HT-29 (cell line): ENCODE measurements around the gene VPREB3. TPM values are rescaled to one million over a fixed set of nuclear protein-coding genes. Genes with fewer than 3 reads are reported as not detected.
A peak's percentile ranks its signal among the peaks of the same experiment; 100 is the strongest.

Source experiments
- DNase-seq: peaks from one replicate; pipeline ENCODE4 v3.0.0-alpha.2; 2015; ENCODE audit warnings: low spot score
- total RNA-seq: library from RNA; depleted of rRNA; stranded (reverse); fragments of >200 nt; shearing (Covaris generic); gene quantifications from 2 replicates; pipeline ENCODE4 v1.2.3, GENCODE V29; 2014

The VPREB3 gene
- total RNA-seq, 1 experiment from 2014 or later, result not detected

- no peak for DNase-seq
Observed at GRCh38 chr22:23764899-23765881, 11.0 kb upstream of the VPREB3 start.

- DNase-seq, result no peak
Observed at GRCh38 chr22:23763954-23764353, 9.7 kb upstream of the VPREB3 start.

- DNase-seq, result no peak
Observed at GRCh38 chr22:23763579-23763945, 9.3 kb upstream of the VPREB3 start.

GRCh38 chr22:23762842-23763578 lies 8.8 kb upstream of the VPREB3 start, which contains the start of gene C22orf15:
Gene C22orf15, plus strand, starts transcription at chr22:23762990. Its CDS starts 317 bp downstream, at chr22:23763307.
- DNase-seq, result no peak

GRCh38 chr22:23760056-23760455 lies 5.8 kb upstream of the VPREB3 start:
- no peak for DNase-seq

- no peak for DNase-seq
Observed at GRCh38 chr22:23759566-23759965, 5.3 kb upstream of the VPREB3 start.

- DNase-seq, result no peak
Observed at GRCh38 chr22:23756891-23757290, 2.7 kb upstream of the VPREB3 start.

GRCh38 chr22:23755711-23756110 lies 1.5 kb upstream of the VPREB3 start:
- DNase-seq, result no peak

GRCh38 chr22:23754980-23755636 lies 883 bp upstream of the VPREB3 start:
- DNase-seq, result no peak

- no peak for DNase-seq
Observed at GRCh38 chr22:23753385-23753784, 840 bp downstream of the VPREB3 start.

GRCh38 chr22:23752750-23753149 lies 1.5 kb downstream of the VPREB3 start:
- no peak for DNase-seq

- no peak for DNase-seq
Observed at GRCh38 chr22:23752090-23752691, 2.0 kb downstream of the VPREB3 start.

- no peak for DNase-seq
Observed at GRCh38 chr22:23751441-23751996, 2.7 kb downstream of the VPREB3 start.

- peak; percentile 83 for DNase-seq
Observed at GRCh38 chr22:23750714-23751440, 3.3 kb downstream of the VPREB3 start, which contains the start of gene ZNF70. Gene ZNF70, minus strand, starts transcription at chr22:23751112. Its CDS starts 5,972 bp downstream, at chr22:23745140.

GRCh38 chr22:23750367-23750713 lies 3.9 kb downstream of the VPREB3 start:
- DNase-seq, result no peak

- no peak for DNase-seq
Observed at GRCh38 chr22:23749841-23750301, 4.4 kb downstream of the VPREB3 start.

GRCh38 chr22:23745791-23746190 lies 8.4 kb downstream of the VPREB3 start:
- no peak for DNase-seq

- no peak for DNase-seq
Observed at GRCh38 chr22:23744485-23744884, 9.7 kb downstream of the VPREB3 start.

GRCh38 chr22:23744001-23744400 lies 10.2 kb downstream of the VPREB3 start:
- no peak for DNase-seq

- no peak for DNase-seq
Observed at GRCh38 chr22:23743303-23743705, 10.9 kb downstream of the VPREB3 start.
